ENCODE results near the gene ALKBH1.
A peak's percentile ranks its signal among the peaks of the same experiment; 100 is the strongest.

The ALKBH1 gene

DNA sequence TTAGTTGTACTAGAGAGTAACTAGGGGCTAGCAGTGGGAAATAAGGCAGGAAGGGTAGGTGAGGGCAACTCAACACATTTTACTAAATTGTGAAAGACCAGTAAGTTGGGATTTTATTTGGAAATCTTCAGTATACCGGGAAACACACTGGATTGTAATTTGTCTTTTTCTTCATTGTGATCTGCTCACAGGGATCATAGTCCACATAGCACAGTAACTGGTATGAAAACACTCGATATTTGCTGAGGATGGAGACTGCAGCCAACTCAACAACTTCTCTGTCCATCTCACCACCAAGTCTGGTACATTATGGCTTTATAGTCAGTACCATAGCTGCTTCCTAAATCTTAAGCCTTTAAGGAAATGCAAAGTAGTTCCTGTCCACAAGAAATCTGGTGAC lies 2.5 kb upstream of the ALKBH1 start:
- DNase-seq (ENCODE audit: low read depth): no peak
- H3K4me3 ChIP-seq (ENCODE audit: low read depth, low read length): peak overlapping the region; percentile 99
- TF ChIP-seq, protein P1, sequence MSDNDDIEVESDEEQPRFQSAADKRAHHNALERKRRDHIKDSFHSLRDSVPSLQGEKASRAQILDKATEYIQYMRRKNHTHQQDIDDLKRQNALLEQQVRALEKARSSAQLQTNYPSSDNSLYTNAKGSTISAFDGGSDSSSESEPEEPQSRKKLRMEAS (IDR thresholded peaks at IDR 0.05; ENCODE audit: low read depth, low read length): no peak
- TF ChIP-seq MYC (IDR thresholded peaks at IDR 0.05; ENCODE audit: low read depth, low read length): no peak
- TF ChIP-seq, protein P2, sequence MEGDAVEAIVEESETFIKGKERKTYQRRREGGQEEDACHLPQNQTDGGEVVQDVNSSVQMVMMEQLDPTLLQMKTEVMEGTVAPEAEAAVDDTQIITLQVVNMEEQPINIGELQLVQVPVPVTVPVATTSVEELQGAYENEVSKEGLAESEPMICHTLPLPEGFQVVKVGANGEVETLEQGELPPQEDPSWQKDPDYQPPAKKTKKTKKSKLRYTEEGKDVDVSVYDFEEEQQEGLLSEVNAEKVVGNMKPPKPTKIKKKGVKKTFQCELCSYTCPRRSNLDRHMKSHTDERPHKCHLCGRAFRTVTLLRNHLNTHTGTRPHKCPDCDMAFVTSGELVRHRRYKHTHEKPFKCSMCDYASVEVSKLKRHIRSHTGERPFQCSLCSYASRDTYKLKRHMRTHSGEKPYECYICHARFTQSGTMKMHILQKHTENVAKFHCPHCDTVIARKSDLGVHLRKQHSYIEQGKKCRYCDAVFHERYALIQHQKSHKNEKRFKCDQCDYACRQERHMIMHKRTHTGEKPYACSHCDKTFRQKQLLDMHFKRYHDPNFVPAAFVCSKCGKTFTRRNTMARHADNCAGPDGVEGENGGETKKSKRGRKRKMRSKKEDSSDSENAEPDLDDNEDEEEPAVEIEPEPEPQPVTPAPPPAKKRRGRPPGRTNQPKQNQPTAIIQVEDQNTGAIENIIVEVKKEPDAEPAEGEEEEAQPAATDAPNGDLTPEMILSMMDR (IDR thresholded peaks at IDR 0.05; ENCODE audit: low read depth, low read length): no peak
- TF ChIP-seq POLR2A (IDR thresholded peaks at IDR 0.05; ENCODE audit: extremely low read depth, insufficient read length): no peak

DNA sequence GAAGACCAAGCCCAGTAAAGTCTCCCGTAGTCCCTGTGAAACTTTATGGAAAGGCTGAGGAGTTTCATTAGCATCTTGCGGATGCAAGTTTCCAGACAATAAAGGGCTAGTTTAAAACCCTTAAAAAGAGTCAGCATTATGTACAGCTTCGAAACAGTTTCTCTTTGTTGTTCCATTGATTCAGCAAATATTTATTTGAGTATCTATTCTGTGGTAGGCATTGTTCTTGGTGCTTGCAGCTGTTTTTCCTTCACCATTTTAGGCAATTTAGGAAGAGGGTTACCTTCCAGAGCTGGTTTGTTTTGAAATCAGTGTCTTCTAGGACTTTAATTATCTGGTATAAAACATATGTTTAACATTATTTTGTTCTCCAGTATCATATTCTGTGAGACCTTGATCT lies 1.6 kb upstream of the ALKBH1 start:
- H3K4me3 ChIP-seq (ENCODE audit: low read depth, low read length): peak overlapping the region; percentile 99
- DNase-seq (ENCODE audit: low read depth): no peak
- TF ChIP-seq MYC (IDR thresholded peaks at IDR 0.05; ENCODE audit: low read depth, low read length): no peak
- TF ChIP-seq POLR2A (IDR thresholded peaks at IDR 0.05; ENCODE audit: extremely low read depth, insufficient read length): no peak
- TF ChIP-seq, protein P1 (IDR thresholded peaks at IDR 0.05; ENCODE audit: low read depth, low read length): no peak
- TF ChIP-seq, protein P2 (IDR thresholded peaks at IDR 0.05; ENCODE audit: low read depth, low read length): no peak

DNA sequence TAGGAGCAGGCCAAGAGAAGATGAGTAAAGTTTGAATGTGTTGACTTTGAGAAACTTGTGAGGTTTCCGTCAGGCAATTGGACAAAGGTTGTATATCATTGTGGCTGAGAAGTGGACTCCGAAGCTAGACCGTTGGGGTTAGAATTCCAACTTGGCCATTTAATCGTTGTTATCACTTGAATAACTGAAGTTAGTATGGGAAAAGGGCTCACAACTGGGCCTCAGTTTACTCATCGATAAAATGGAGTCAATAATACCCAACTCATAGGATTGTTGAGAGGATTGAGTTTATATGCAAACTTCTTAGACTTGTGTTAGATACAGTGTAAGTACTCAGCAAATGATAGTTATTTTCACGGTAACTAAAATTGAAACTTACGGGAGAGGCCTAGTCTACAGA lies 926 bp upstream of the ALKBH1 start:
- TF ChIP-seq, protein P1 (IDR thresholded peaks at IDR 0.05; ENCODE audit: low read depth, low read length): no peak
- TF ChIP-seq, protein P2 (IDR thresholded peaks at IDR 0.05; ENCODE audit: low read depth, low read length): no peak
- no peak for TF ChIP-seq POLR2A (IDR thresholded peaks at IDR 0.05; ENCODE audit: extremely low read depth, insufficient read length)
- no peak for TF ChIP-seq MYC (IDR thresholded peaks at IDR 0.05; ENCODE audit: low read depth, low read length)
- DNase-seq (ENCODE audit: low read depth): no peak
- H3K4me3 ChIP-seq (ENCODE audit: low read depth, low read length): peak overlapping the region; percentile 99

DNA sequence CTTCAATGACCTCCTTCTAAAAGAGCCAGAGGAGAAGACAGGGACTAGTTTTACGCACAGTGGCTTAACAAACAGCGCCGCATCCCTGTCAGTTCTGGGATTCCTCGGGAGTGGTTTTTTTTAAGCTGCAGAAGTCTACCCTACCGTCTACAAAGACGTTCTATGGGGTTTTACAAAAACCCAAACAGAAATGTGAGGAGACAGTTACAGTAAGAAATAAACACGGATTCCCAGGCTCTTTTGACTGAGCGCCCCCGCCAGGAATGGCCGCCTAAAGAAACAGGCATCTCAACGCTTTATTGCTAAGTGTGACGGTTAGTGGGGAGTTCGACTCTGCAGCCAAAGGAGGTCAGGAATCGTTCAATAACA lies 484 bp downstream of the ALKBH1 start:
- peak overlapping the region; percentile 99 for H3K4me3 ChIP-seq (ENCODE audit: low read depth, low read length)
- no peak for TF ChIP-seq POLR2A (IDR thresholded peaks at IDR 0.05; ENCODE audit: extremely low read depth, insufficient read length)
- TF ChIP-seq, protein P2 (IDR thresholded peaks at IDR 0.05; ENCODE audit: low read depth, low read length): peak; percentile 14
- DNase-seq (ENCODE audit: low read depth): peak; percentile 56

DNA sequence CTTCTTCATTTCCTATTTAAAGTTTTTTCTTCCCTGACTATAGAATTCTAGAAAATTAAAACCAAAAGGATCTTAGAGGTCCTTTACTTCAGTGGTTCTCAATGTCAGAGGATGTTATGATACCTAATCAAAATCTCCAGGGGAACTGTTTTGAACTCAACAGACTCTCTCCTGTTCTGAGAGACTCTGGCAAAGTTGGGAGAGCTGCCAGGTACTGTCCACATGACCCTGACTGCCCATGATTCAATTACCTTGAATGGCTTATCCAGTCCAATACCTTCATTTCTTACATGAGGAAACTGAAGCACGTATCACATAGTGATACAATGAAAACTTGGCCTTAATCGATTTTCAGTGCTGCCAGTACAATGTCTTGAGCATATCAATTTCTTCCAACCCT lies 16.6 kb downstream of the ALKBH1 start:
- DNase-seq (ENCODE audit: low read depth): no peak
- no peak overlapping the region for H3K4me3 ChIP-seq (ENCODE audit: low read depth, low read length)
- TF ChIP-seq, protein P2 (IDR thresholded peaks at IDR 0.05; ENCODE audit: low read depth, low read length): no peak
- TF ChIP-seq, protein P1 (IDR thresholded peaks at IDR 0.05; ENCODE audit: low read depth, low read length): no peak
- TF ChIP-seq MYC (IDR thresholded peaks at IDR 0.05; ENCODE audit: low read depth, low read length): no peak
- no peak for TF ChIP-seq POLR2A (IDR thresholded peaks at IDR 0.05; ENCODE audit: extremely low read depth, insufficient read length)

DNA sequence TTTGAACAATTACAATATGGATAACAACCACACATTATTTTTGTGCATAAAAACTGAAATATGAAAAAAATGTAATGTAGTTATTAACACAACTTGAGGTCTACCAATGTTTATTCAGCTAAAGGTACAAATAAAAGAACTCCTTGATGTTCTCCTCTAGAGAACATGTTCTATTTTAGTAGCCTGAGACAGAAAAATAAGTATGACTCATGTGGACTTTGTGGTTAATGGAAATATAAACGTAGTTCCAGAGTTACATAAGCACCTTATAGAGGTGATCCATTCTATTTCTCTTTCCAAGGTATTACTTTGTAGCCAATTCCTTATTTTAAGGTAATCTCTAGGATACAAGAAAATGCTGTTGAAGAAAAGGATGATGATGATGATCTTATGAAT lies 25.7 kb downstream of the ALKBH1 start:
- TF ChIP-seq, protein P2 (IDR thresholded peaks at IDR 0.05; ENCODE audit: low read depth, low read length): no peak
- TF ChIP-seq MYC (IDR thresholded peaks at IDR 0.05; ENCODE audit: low read depth, low read length): no peak
- TF ChIP-seq, protein P1 (IDR thresholded peaks at IDR 0.05; ENCODE audit: low read depth, low read length): no peak
- TF ChIP-seq POLR2A (IDR thresholded peaks at IDR 0.05; ENCODE audit: extremely low read depth, insufficient read length): no peak
- no peak for DNase-seq (ENCODE audit: low read depth)
- no peak overlapping the region for H3K4me3 ChIP-seq (ENCODE audit: low read depth, low read length)

All from NB4 (cell line).